Subcutaneous adipose tissue (tissue), 4 donors: ENCODE results near the gene TOR3A. TPM values are rescaled to one million over a fixed set of nuclear protein-coding genes. Genes with fewer than 3 reads are reported as not detected.

ENCODE experiments used
- CTCF ChIP-seq: fragments of 450-650 bp; IDR thresholded peaks from one replicate; pipeline ENCODE4 v1.5.1; 2016; ENCODE audit warnings: low read depth, mild to moderate bottlenecking, control low read depth, antibody characterized with exemption, moderate library complexity
- total RNA-seq, 4 donors: library from RNA; depleted of rRNA; stranded (reverse); fragments of >200 nt; gene quantifications; one replicate each; pipeline ENCODE4 v1.1.0, GENCODE V29; 2016

TOR3A gene
- total RNA-seq, 4 donors from 2014 or later, result 22.0 to 45.8 (median 32.9) TPM

- no peak for TF ChIP-seq CTCF
Observed at GRCh38 chr1:179043266-179043665, 38.6 kb upstream of the TOR3A start.

- no peak for TF ChIP-seq CTCF
Observed at GRCh38 chr1:179043907-179044306, 38.0 kb upstream of the TOR3A start.

DNA sequence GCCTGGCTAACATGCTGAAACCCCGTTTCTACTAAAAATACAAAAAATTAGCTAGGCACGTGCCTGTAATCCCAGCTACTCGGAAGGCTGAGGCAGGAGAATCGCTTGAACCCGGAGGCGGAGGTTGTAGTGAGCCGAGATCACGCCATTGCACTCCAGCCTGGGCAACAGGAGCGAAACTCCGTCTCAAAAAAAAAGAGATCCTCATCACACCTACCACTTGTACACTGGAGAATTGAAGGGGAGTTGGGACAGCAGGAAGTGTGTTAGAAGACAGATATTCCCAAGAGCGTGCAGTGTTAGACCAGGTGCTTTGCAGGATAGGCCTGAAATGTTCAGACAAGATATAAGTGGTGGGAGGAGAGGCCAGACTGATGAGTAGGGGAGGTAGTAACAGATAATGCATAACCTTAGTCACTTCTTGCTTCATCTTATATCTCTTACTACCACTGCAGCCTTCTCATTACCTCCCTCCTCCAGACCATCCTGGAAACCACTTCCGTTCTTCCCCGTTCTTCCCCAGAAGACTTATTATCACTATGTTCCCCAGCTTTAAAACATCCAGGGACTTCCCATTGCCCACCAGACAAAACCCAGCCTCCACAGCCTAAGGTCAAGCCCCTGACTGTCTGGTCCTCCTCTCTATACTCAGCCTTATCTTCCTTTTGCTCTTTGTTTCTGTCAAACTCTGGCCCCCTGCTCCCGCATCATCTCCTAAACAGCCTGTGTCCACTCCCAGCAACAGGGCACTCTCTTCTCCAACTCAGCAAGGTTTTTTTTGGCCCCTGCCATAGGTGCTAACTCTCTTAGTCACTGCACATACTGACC is 34.8 kb upstream of the TOR3A start:
- no peak for TF ChIP-seq CTCF

DNA sequence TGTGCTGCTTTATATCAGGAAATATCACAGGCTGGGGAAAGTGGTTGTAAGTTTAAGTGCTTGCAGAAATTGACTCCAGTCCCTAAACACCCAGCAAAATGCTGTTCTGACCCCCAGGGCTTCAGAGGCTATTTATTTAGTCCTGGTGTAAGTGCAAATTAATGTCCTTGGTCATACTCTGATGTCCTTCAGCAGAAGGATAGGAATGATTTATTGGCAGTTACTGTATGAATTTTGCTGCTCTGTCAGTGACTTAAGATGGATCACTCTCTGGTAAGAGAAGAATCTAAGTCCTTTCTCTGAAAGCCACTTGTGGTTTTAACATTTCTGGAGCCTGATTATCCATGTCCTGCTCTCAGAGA is 34.3 kb upstream of the TOR3A start:
- TF ChIP-seq CTCF, result no peak

- no peak for TF ChIP-seq CTCF
Observed at GRCh38 chr1:179048339-179049124, 33.3 kb upstream of the TOR3A start.

DNA sequence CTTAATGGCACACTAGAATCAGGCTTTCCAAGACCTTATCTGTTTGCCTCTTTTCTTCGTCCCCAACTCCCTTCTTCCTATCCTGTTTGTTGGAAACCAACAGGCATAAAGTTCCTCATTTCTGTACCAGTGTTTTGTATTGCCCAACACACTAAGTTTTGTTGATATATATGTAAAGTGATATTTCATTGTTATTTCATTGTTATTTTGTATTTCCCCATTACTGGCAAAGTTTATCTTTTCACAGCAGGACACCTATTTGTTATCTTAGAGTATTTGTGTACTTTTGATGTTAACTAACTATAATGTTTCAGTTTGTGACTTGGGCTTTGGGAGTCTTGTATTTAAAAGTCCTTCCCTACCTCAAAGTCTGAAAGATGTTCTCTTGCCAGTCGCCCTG is 29.1 kb upstream of the TOR3A start:
- no peak for TF ChIP-seq CTCF

- TF ChIP-seq CTCF, result no peak
Observed at GRCh38 chr1:179053486-179053885, 28.4 kb upstream of the TOR3A start.
